HepG2 (cell line): Measurements from ENCODE around the gene HIPK2. TPM values are rescaled to one million over a fixed set of nuclear protein-coding genes. Genes with fewer than 3 reads are reported as not detected.

ENCODE experiments used
- ATF4 ChIP-seq, 2 experiments: fragments of 450-650 bp in 1 of 2; sonication (generic) in 1 of 2; formaldehyde crosslinking; IDR thresholded peaks; 2 replicates each; pipeline versions ENCODE4 v1.5.0 to v1.8.0; 2020 to 2022; ENCODE audit warnings: mild to moderate bottlenecking in 1 of 2, missing genetic modification reagents in 1 of 2
- ELF3 ChIP-seq: IDR thresholded peaks from 2 replicates; pipeline ENCODE4 v1.6.1; 2016; ENCODE audit warnings: missing genetic modification reagents, missing compliant biosample characterization
- FOXJ3 ChIP-seq: sonication (generic); formaldehyde crosslinking; IDR thresholded peaks from 2 replicates; pipeline ENCODE4 v1.4.0; 2020; ENCODE audit warnings: missing genetic modification reagents, mild to moderate bottlenecking, borderline replicate concordance
- GLMP ChIP-seq: sonication (generic); formaldehyde crosslinking; IDR thresholded peaks from 2 replicates; pipeline ENCODE4 v1.9.0; 2021; ENCODE audit warnings: missing genetic modification reagents, mild to moderate bottlenecking, borderline replicate concordance
- LCORL ChIP-seq, 2 experiments: fragments of 450-650 bp in 1 of 2; sonication (generic) in 1 of 2; formaldehyde crosslinking in 1 of 2; IDR thresholded peaks; 2 replicates each; pipeline versions ENCODE4 v1.5.0 to v1.6.1; 2017 to 2020; ENCODE audit warnings: antibody characterized with exemption in 1 of 2, missing genetic modification reagents in 1 of 2
- SNAPC4 ChIP-seq: sonication (generic); formaldehyde crosslinking; IDR thresholded peaks from 2 replicates; pipeline ENCODE4 v1.4.0; 2020; ENCODE audit warnings: mild to moderate bottlenecking, missing genetic modification reagents
- TAF1 ChIP-seq: sonication (generic); formaldehyde crosslinking; IDR thresholded peaks from 2 replicates; pipeline ENCODE4 v1.4.0; 2020; ENCODE audit warnings: missing genetic modification reagents
- THRA ChIP-seq: sonication (generic); formaldehyde crosslinking; IDR thresholded peaks from 2 replicates; pipeline ENCODE4 v1.4.0; 2020; ENCODE audit warnings: missing genetic modification reagents, borderline replicate concordance
- ZFY ChIP-seq: sonication (generic); formaldehyde crosslinking; IDR thresholded peaks from 2 replicates; pipeline ENCODE4 v1.4.0; 2020; ENCODE audit warnings: missing genetic modification reagents
- ZNF136 ChIP-seq: sonication (generic); formaldehyde crosslinking; IDR thresholded peaks from 2 replicates; pipeline ENCODE4 v1.8.1; 2022; ENCODE audit warnings: low read depth, mild to moderate bottlenecking, moderate library complexity, missing genetic modification reagents
- ZNF484 ChIP-seq: sonication (generic); formaldehyde crosslinking; IDR thresholded peaks from 2 replicates; pipeline ENCODE4 v1.5.1; 2020; ENCODE audit warnings: mild to moderate bottlenecking, low read depth, missing genetic modification reagents, borderline replicate concordance
- ZNF510 ChIP-seq: sonication (generic); formaldehyde crosslinking; IDR thresholded peaks from 2 replicates; pipeline ENCODE4 v1.4.0; 2020; ENCODE audit warnings: low read depth, mild to moderate bottlenecking, missing genetic modification reagents
- ZNF691 ChIP-seq: sonication (generic); formaldehyde crosslinking; IDR thresholded peaks from 2 replicates; pipeline ENCODE4 v1.4.0; 2020; ENCODE audit warnings: missing genetic modification reagents, low read depth, mild to moderate bottlenecking, borderline replicate concordance
- ZNF703 ChIP-seq: sonication (generic); formaldehyde crosslinking; IDR thresholded peaks from 2 replicates; pipeline ENCODE4 v1.5.1; 2020; ENCODE audit warnings: missing genetic modification reagents, mild to moderate bottlenecking, moderate library complexity, borderline replicate concordance
- polyA plus RNA-seq, 8 experiments: library from polyadenylated mRNA; depleted of rRNA in 3 of 8; stranded (reverse) in 7 of 8; unstranded in 1 of 8; fragments of >200 nt; fragmentation: Illumina TruSeq in 4 of 8; extraction: Trizol in 4 of 8; gene quantifications; 2 replicates each; pipeline versions ENCODE4 v1.2.1 to v1.2.3, GENCODE V29; 2011 to 2016; ENCODE audit warnings: low read depth in 4 of 8, missing spikeins in 1 of 8, mixed read lengths in 1 of 8; ENCODE audit not compliant: insufficient read depth in 1 of 8
- total RNA-seq, 5 experiments: library from RNA; depleted of rRNA; stranded (reverse); fragments of >200 nt; fragmentation: Illumina TruSeq; extraction: Trizol; gene quantifications; 2 replicates each; pipeline ENCODE4 v1.2.3, GENCODE V29; 2016; ENCODE audit warnings: low read depth in 1 of 5

HIPK2 gene
- total and polyA plus RNA-seq, 2 of the 13 experiments (the other 11 are each of a cell fraction or from before 2014, with no cell fraction given): 14.4 to 20.2 TPM

- TF ChIP-seq ZFY (CRISPR knock-in tag): peak; percentile 10; the same call in 1 of the 2 replicates
- 0 out of 2 replicates have a peak, but pooled peaks have one; percentile 6 for TF ChIP-seq ZNF510 (CRISPR knock-in tag)
- TF ChIP-seq ZNF484: no peak
- no peak for TF ChIP-seq ZNF703 (CRISPR knock-in tag)
- no peak for TF ChIP-seq ELF3
- TF ChIP-seq THRA (CRISPR knock-in tag): no peak
- TF ChIP-seq ZNF691 (CRISPR knock-in tag): no peak
- 0 out of 2 replicates have a peak, but pooled peaks have one; percentile 2 for TF ChIP-seq FOXJ3 (CRISPR knock-in tag)
- no peak for TF ChIP-seq TAF1
- TF ChIP-seq ATF4 (CRISPR knock-in tag; IDR thresholded peaks at IDR 0.05): 0 out of 4 replicates have a peak, but pooled peaks of 1 of the 2 experiments have one; percentile 9
- TF ChIP-seq LCORL (IDR thresholded peaks at IDR 0.05): no peak
- no peak for TF ChIP-seq LCORL (CRISPR knock-in tag; IDR thresholded peaks at IDR 0.05)
- TF ChIP-seq SNAPC4 (CRISPR knock-in tag): 0 out of 2 replicates have a peak, but pooled peaks have one; percentile 11
- no peak for TF ChIP-seq ZNF136 (CRISPR knock-in tag)
- TF ChIP-seq GLMP: no peak
Observed at GRCh38 chr7:139659922-139660316, 117.9 kb downstream of the HIPK2 start (continued).
